A673 (cell line): ENCODE measurements around the gene CGREF1. TPM values are rescaled to one million over a fixed set of nuclear protein-coding genes. Genes with fewer than 3 reads are reported as not detected.

Source experiments
- BruUV-seq: library from RNA; stranded (reverse); fragments of 400-500 nt; replicated peaks from 2 replicates; lab custom pipeline; 2021; lab: Mats Ljungman, UMichigan
- CTCF ChIA-PET: fragments of 300-600 bp; sonication (Branson Sonifier 250); formaldehyde crosslinking; loops from one replicate; lab custom pipeline; 2022; ENCODE audit warnings: antibody characterized with exemption; lab: Charles Lee
- POLR2A ChIA-PET: fragments of 300-600 bp; sonication (Branson Sonifier 250); formaldehyde crosslinking; loops from one replicate; lab custom pipeline; 2022; ENCODE audit warnings: antibody characterized with exemption; ENCODE audit not compliant: low non-redundant PET; lab: Charles Lee
- DNase-seq: peaks from one replicate; pipeline ENCODE4 v3.0.0-alpha.2; 2015; ENCODE audit warnings: low spot score
- H3K27ac ChIP-seq: fragments of 200-600 bp; sonication (generic); 2 replicates; pipeline ENCODE4 v1.5.1; 2016; ENCODE audit warnings: mixed run types, low read depth, mild to moderate bottlenecking, mixed read lengths, antibody characterized with exemption, low read length; ENCODE audit not compliant: poor library complexity, severe bottlenecking
- H3K27me3 ChIP-seq: fragments of 200-600 bp; sonication (generic); replicated peaks from 2 replicates; pipeline ENCODE4 v1.6.1; 2017; ENCODE audit warnings: mixed run types, low read depth, mild to moderate bottlenecking, mixed read lengths, antibody characterized with exemption, low read length; ENCODE audit not compliant: insufficient read depth, poor library complexity
- H3K36me3 ChIP-seq: fragments of 200-600 bp; sonication (generic); 2 replicates; pipeline ENCODE4 v1.6.1; 2016; ENCODE audit warnings: mixed run types, mild to moderate bottlenecking, mixed read lengths, antibody characterized with exemption, low read length; ENCODE audit not compliant: insufficient read depth, poor library complexity, severe bottlenecking
- H3K4me1 ChIP-seq: fragments of 200-600 bp; sonication (generic); 2 replicates; pipeline ENCODE4 v1.6.1; 2017; ENCODE audit warnings: mixed run types, mild to moderate bottlenecking, mixed read lengths, antibody characterized with exemption, low read length; ENCODE audit not compliant: insufficient read depth, poor library complexity, severe bottlenecking
- H3K4me3 ChIP-seq: fragments of 200-600 bp; sonication (generic); 2 replicates; pipeline ENCODE4 v1.5.1; 2016; ENCODE audit warnings: low read depth, mixed run types, mild to moderate bottlenecking, mixed read lengths, low read length; ENCODE audit not compliant: poor library complexity, severe bottlenecking
- H3K9me3 ChIP-seq: fragments of 200-600 bp; sonication (generic); 2 replicates; pipeline ENCODE4 v1.6.1; 2016; ENCODE audit warnings: mixed run types, low read depth, mild to moderate bottlenecking, mixed read lengths, antibody characterized with exemption, low read length; ENCODE audit not compliant: poor library complexity, severe bottlenecking
- EZH2 ChIP-seq: fragments of 200-600 bp; sonication (generic); IDR thresholded peaks from 2 replicates; pipeline ENCODE4 v1.6.1; 2017; ENCODE audit warnings: borderline replicate concordance, low read depth, mild to moderate bottlenecking, mixed read lengths, antibody characterized with exemption, low read length; ENCODE audit not compliant: poor library complexity, severe bottlenecking
- intact Hi-C: fragments of 100-400 bp; cut with micrococcal nuclease; formaldehyde crosslinking; loops from one replicate; pipeline ENCODE4 v1.10.0; 2022; ENCODE audit not compliant: unreplicated experiment
- total RNA-seq: library from RNA; stranded (reverse); gene quantifications from 2 replicates; pipeline ENCODE4 v1.2.3, GENCODE V29; 2021
- TF ChIP-seq, protein P1 (sequence below): fragments of 300-800, 200-600 bp; sonication (generic); conservative IDR thresholded peaks from 2 replicates; pipeline ENCODE4 v1.5.1; 2017; ENCODE audit warnings: low read depth, mild to moderate bottlenecking, antibody characterized with exemption, low read length, moderate library complexity, mixed read lengths

CGREF1 gene
- total RNA-seq, 1 experiment from 2014 or later = 8.4 TPM

GRCh38 chr2:27081984-27082772 lies 36.8 kb downstream of the CGREF1 start:
- intact Hi-C loops = no loop called here
- H3K9me3 ChIP-seq = no peaks in the 10 kb centered on the region
- no TSS peak for BruUV-seq
- H3K4me3 ChIP-seq = no peak overlapping the region
- no peak for DNase-seq
- no peaks in the 10 kb centered on the region for H3K27me3 ChIP-seq
- no peaks in the 10 kb centered on the region for H3K36me3 ChIP-seq
- POLR2A ChIA-PET = no interaction called here
- TF ChIP-seq, protein P1, sequence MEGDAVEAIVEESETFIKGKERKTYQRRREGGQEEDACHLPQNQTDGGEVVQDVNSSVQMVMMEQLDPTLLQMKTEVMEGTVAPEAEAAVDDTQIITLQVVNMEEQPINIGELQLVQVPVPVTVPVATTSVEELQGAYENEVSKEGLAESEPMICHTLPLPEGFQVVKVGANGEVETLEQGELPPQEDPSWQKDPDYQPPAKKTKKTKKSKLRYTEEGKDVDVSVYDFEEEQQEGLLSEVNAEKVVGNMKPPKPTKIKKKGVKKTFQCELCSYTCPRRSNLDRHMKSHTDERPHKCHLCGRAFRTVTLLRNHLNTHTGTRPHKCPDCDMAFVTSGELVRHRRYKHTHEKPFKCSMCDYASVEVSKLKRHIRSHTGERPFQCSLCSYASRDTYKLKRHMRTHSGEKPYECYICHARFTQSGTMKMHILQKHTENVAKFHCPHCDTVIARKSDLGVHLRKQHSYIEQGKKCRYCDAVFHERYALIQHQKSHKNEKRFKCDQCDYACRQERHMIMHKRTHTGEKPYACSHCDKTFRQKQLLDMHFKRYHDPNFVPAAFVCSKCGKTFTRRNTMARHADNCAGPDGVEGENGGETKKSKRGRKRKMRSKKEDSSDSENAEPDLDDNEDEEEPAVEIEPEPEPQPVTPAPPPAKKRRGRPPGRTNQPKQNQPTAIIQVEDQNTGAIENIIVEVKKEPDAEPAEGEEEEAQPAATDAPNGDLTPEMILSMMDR = no peak
- no peak for TF ChIP-seq EZH2
- peaks cover 28% of the 10 kb centered on the region for H3K4me1 ChIP-seq
- CTCF ChIA-PET = interaction anchor here (1.5 kb wide), 1 partner anchor 10 kb away, joined by 10 read pairs; the partner anchor contains the start of gene OST4
- H3K27ac ChIP-seq = peak overlapping the region; percentile 75

GRCh38 chr2:27080603-27080936 lies 38.4 kb downstream of the CGREF1 start:
- TF ChIP-seq, protein P1 = no peak
- TF ChIP-seq EZH2 = no peak
- peaks cover 28% of the 10 kb centered on the region for H3K4me1 ChIP-seq
- peak overlapping the region; percentile 61 for H3K27ac ChIP-seq
- H3K36me3 ChIP-seq = no peaks in the 10 kb centered on the region
- no TSS peak for BruUV-seq
- ChIA-PET CTCF (interaction anchor here (1.5 kb wide), 1 partner anchor 9 kb away, joined by 10 read pairs; the partner anchor contains the start of gene OST4), POLR2A (no interaction called here)
- no peaks in the 10 kb centered on the region for H3K9me3 ChIP-seq
- DNase-seq = no peak
- no peaks in the 10 kb centered on the region for H3K27me3 ChIP-seq
- intact Hi-C loops = no loop called here
- peak overlapping the region; percentile 17 for H3K4me3 ChIP-seq

DNA sequence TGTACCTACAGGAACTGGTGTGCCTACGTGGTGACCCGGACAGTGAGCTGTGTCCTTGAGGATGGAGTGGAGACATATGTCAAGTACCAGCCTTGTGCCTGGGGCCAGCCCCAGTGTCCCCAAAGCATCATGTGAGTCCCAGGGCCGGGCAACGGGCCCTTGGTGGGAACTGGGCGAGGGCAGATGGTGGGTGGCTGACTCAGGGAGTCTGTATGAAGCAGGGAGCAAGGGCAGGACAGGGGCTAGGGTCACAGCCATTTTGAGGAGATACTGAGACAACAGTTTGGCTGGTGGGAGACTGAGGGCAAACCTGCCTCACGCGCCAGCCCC lies 38.8 kb downstream of the CGREF1 start:
- Histone ChIP-seq H3K27me3 (no peaks in the 10 kb centered on the region), H3K4me1 (peaks cover 33% of the 10 kb centered on the region), H3K9me3 (no peaks in the 10 kb centered on the region), H3K4me3 (peak overlapping the region; percentile 36), H3K36me3 (no peaks in the 10 kb centered on the region), H3K27ac (peak overlapping the region; percentile 80)
- TF ChIP-seq, protein P1 = no peak
- no peak for TF ChIP-seq EZH2
- BruUV-seq = no TSS peak
- ChIA-PET POLR2A (no interaction called here), CTCF (interaction anchor here (0.6 kb wide), 1 partner anchor 602 kb away, joined by 4 read pairs; no protein-coding TSS in a partner anchor)
- DNase-seq = no peak
- intact Hi-C loops = no loop called here
